Body of pancreas (tissue), 4 donors: ENCODE data around the gene NELL2.

Experiments
- POLR2A ChIP-seq, 3 donors: fragments of 450-650 bp; IDR thresholded peaks; one replicate each; pipeline ENCODE4 v1.6.1; 2016; ENCODE audit warnings: antibody characterized with exemption in 3 of 3, mild to moderate bottlenecking in 2 of 3
- TF ChIP-seq, protein P1 (sequence below), 7 experiments: fragments of 450-650 bp in 4 of 7; fragments of 200-600 bp in 3 of 7; sonication (generic) in 3 of 7; IDR thresholded peaks; one replicate each; pipeline ENCODE4 v1.5.1; 2016 to 2019; ENCODE audit warnings: antibody characterized with exemption in 7 of 7

DNA sequence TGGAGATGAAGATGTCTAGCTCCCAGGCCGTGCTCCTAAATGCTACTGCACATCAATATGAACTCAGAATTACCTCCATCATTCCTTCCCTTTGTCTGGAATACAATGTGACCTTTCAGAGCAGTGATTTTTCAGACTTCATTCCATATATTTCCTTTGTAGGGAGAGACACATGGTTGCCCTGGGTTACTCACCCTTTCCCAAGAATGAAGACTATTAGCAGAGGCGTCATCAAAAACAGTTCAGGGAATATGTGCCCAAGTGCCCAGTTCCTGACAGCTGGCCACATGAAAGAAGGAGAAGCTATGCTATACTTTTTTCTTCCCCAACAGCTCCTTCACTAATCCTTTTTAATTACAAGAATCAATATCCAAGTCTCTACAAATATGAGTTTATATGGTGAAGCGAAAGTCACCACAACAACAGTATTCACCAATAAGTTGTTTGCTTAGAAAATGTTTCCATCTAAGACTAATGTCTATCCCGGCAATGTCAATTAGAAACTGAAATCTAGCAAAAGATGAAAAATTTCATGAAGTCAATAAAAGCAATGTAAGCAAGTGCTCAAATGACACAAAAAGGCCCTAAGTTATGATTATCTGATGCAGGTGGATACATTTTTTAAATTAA, 17.8 kb downstream of the NELL2 start:
- TF ChIP-seq, protein P1, sequence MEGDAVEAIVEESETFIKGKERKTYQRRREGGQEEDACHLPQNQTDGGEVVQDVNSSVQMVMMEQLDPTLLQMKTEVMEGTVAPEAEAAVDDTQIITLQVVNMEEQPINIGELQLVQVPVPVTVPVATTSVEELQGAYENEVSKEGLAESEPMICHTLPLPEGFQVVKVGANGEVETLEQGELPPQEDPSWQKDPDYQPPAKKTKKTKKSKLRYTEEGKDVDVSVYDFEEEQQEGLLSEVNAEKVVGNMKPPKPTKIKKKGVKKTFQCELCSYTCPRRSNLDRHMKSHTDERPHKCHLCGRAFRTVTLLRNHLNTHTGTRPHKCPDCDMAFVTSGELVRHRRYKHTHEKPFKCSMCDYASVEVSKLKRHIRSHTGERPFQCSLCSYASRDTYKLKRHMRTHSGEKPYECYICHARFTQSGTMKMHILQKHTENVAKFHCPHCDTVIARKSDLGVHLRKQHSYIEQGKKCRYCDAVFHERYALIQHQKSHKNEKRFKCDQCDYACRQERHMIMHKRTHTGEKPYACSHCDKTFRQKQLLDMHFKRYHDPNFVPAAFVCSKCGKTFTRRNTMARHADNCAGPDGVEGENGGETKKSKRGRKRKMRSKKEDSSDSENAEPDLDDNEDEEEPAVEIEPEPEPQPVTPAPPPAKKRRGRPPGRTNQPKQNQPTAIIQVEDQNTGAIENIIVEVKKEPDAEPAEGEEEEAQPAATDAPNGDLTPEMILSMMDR (IDR thresholded peaks at IDR 0.05), result no peak
- TF ChIP-seq POLR2A (IDR thresholded peaks at IDR 0.05), result no peak
